T-helper 2 cell treated with Interferon-gamma antibody and Interleukin-4, amounts not matched to agents 5 μg/mL and 100 μg/mL, for 36 hours (primary cell): ENCODE results near the gene VIPR1.
A peak's percentile ranks its signal among the peaks of the same experiment; 100 is the strongest.

ENCODE experiments used
- DNase-seq: peaks from one replicate; pipeline ENCODE4 v3.0.0; 2021; ENCODE audit warnings: low spot score
- H3K27ac Mint-ChIP-seq: one replicate; pipeline ENCODE4 v1.8.0; 2021; ENCODE audit warnings: mild to moderate bottlenecking, mixed read lengths
- H3K27me3 Mint-ChIP-seq: one replicate; pipeline ENCODE4 v1.8.0; 2021; ENCODE audit warnings: low read depth, mixed read lengths
- H3K36me3 Mint-ChIP-seq: one replicate; pipeline ENCODE4 v1.8.0; 2021; ENCODE audit warnings: low read depth, mixed read lengths
- H3K4me1 Mint-ChIP-seq: one replicate; pipeline ENCODE4 v1.8.0; 2021; ENCODE audit warnings: low read depth, mixed read lengths
- H3K4me3 Mint-ChIP-seq: one replicate; pipeline ENCODE4 v1.8.0; 2022; ENCODE audit warnings: mild to moderate bottlenecking, moderate library complexity, mixed read lengths
- H3K9me3 Mint-ChIP-seq: one replicate; pipeline ENCODE4 v1.8.0; 2021; ENCODE audit warnings: mixed read lengths

The VIPR1 gene, protein sequence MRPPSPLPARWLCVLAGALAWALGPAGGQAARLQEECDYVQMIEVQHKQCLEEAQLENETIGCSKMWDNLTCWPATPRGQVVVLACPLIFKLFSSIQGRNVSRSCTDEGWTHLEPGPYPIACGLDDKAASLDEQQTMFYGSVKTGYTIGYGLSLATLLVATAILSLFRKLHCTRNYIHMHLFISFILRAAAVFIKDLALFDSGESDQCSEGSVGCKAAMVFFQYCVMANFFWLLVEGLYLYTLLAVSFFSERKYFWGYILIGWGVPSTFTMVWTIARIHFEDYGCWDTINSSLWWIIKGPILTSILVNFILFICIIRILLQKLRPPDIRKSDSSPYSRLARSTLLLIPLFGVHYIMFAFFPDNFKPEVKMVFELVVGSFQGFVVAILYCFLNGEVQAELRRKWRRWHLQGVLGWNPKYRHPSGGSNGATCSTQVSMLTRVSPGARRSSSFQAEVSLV

DNA sequence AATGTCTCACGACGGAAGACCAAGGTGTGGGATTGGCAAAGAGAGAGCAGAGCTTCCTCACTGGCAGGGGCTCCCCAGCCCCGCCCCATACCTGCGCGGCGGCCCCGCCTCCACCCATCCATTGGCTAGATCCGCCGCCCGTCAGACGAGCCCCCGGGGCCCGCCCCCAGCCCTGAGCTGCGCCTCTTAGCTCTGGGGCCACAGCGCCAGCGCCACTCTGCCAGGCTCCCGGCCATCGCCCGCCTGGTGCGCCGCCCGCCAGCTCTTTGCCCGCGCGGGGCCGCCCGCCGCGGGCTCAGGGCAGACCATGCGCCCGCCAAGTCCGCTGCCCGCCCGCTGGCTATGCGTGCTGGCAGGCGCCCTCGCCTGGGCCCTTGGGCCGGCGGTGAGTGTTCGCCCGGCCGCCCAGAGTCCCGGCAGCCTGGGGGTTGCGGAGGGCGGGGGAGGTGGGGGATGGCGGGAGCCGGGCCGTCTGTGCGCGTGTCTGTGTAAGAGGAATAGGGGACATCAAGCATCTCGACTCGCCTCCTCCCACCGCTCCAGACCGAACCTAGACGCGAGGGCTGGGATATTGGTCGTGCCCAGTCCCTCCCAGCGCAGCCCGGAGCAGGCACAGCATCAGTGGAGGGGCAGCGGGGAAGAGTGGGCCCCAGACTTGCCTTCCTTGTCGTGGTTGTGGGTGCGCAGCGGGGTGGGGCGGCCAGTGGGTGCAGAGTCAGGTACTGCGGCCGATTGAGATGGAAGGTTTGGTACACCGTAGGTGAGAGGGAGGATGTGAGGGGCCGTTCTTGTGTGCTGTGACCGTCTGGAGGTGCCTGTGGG is at the start of gene VIPR1:
Gene VIPR1, plus strand, starts transcription at position 215 of the 822 bp plus-strand sequence. Its CDS starts 93 bp downstream, at position 308.
- H3K9me3 Mint-ChIP-seq = no peaks in the 10 kb centered on the region
- DNase-seq = peak; percentile 79

DNA sequence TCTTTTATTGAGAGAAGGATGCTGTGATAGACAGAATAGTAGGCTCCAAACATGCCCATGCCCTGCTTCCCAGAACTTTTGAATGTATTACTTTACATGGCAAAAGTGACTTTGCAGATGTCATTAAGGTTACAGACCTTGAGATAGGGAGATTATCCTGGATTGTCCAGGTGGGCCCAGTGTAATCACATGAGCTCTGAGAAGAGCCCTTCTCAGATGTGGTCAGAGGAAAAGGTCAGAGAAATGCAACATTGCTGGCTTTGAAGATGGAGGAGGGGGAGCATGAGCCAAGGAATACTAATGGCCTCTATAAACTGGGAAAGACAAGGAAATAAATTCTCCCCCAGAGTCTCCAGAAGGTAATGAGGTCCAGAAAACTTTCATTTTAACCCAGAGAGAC is 46.2 kb upstream of the VIPR1 start:
- Mint-ChIP-seq H3K4me1 (no peaks in the 10 kb centered on the region), H3K27me3 (peaks cover 15% of the 10 kb centered on the region), H3K4me3 (no peak overlapping the region), H3K36me3 (no peaks in the 10 kb centered on the region), H3K9me3 (no peaks in the 10 kb centered on the region), H3K27ac (no peak overlapping the region)
- DNase-seq = no peak

More for the DNA sequence above, at the start of gene VIPR1:
- H3K27ac Mint-ChIP-seq = peak within 1 kb of the TSS; percentile 22
- H3K4me1 Mint-ChIP-seq = peaks cover 17% of the 10 kb centered on the region
- peak within 1 kb of the TSS; percentile 95 for H3K4me3 Mint-ChIP-seq
- H3K27me3 Mint-ChIP-seq = peaks cover 46% of the 10 kb centered on the region
- no peaks in the 10 kb centered on the region for H3K36me3 Mint-ChIP-seq

DNA sequence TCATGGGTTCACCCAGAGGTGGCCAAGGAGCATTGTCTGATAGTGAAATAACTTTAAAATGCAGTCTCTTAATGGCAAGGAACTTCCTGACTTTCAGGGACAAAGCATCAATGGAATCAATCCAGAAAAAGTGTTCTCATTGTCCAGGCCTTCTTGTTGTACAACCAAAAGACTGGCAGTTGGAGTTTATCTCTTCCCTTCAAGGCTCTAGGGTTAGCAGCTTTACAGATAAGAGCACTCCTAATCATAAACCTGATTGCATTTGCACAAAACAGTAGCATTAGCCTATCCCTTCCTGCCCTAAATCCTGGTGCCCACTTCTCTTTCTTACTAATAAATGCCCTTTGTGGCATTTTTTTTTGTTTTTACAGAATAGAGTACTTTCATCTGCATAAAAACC is 43.3 kb upstream of the VIPR1 start:
- no peak overlapping the region for H3K4me3 Mint-ChIP-seq
- no peaks in the 10 kb centered on the region for H3K4me1 Mint-ChIP-seq
- no peak overlapping the region for H3K27ac Mint-ChIP-seq

DNA sequence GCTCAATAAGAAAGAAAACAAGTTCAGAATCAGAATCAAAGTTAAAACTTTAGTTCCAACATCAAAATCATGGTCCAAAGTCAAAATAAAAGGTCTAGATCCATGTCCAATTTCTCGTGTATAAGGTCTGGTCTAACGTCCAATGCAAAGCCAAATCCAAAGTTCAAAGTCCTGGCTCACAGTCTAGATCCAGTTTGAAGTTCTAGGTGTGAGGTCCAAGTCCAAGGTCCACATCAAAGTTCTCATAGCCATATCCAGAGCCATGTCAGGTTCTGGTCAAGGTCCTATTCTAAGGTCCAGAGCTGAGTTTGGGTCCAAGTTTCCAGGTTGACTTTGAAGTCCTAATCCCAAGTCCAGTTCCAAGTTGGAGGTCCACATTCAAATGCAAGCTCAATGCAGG is 40.7 kb upstream of the VIPR1 start:
- Mint-ChIP-seq H3K27me3 (peaks cover 17% of the 10 kb centered on the region), H3K4me3 (no peak overlapping the region), H3K27ac (no peak overlapping the region), H3K36me3 (no peaks in the 10 kb centered on the region), H3K9me3 (no peaks in the 10 kb centered on the region), H3K4me1 (no peaks in the 10 kb centered on the region)
- no peak for DNase-seq

More for the DNA sequence above, 43.3 kb upstream of the VIPR1 start:
- DNase-seq = no peak
- H3K27me3 Mint-ChIP-seq = peaks cover 16% of the 10 kb centered on the region
- H3K9me3 Mint-ChIP-seq = no peaks in the 10 kb centered on the region
- no peaks in the 10 kb centered on the region for H3K36me3 Mint-ChIP-seq

DNA sequence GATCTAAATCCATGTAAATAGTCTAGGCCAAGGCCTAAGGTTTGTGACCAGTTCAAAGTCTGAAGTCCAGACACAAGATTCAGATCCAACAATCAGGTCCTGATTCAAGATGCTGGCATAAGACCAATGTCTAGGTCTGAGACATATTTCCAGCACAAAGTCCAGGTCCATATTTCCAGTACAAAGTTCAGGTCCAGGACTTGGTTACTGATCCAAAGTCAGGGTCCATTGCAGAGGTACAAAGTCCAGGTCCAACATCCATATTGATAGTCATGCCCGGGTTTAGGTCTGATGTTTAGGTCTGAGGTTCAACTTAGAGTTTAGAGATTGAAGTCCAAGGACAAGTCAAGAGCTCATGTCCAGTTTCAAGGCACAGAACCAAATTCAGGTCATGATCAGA is 39.4 kb upstream of the VIPR1 start:
- Mint-ChIP-seq H3K4me1 (no peaks in the 10 kb centered on the region), H3K27ac (no peak overlapping the region), H3K9me3 (no peaks in the 10 kb centered on the region), H3K4me3 (no peak overlapping the region), H3K36me3 (no peaks in the 10 kb centered on the region), H3K27me3 (peaks cover 20% of the 10 kb centered on the region)
- no peak for DNase-seq

DNA sequence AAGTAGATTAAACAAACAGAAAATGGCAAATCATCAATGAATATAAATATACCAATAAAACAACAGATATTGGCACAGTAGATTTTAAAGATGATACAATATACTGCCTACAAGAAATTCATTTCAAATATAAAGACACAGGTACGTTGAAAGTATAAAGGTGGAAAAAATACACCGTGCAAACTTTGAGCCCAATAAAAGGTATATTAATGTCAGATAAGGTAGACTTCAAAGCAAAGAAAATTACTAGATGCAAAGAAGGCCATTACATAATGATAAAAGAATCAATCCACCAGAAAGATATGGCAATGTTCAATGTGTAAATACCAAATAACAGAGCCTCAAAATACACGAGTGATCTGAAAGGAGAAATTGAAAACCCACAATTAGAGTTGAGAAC is 34.3 kb upstream of the VIPR1 start:
- no peak overlapping the region for H3K4me3 Mint-ChIP-seq
- DNase-seq = no peak
- H3K4me1 Mint-ChIP-seq = no peaks in the 10 kb centered on the region
- no peak overlapping the region for H3K27ac Mint-ChIP-seq
- H3K9me3 Mint-ChIP-seq = no peaks in the 10 kb centered on the region
- no peaks in the 10 kb centered on the region for H3K36me3 Mint-ChIP-seq
- peaks cover 8% of the 10 kb centered on the region for H3K27me3 Mint-ChIP-seq

DNA sequence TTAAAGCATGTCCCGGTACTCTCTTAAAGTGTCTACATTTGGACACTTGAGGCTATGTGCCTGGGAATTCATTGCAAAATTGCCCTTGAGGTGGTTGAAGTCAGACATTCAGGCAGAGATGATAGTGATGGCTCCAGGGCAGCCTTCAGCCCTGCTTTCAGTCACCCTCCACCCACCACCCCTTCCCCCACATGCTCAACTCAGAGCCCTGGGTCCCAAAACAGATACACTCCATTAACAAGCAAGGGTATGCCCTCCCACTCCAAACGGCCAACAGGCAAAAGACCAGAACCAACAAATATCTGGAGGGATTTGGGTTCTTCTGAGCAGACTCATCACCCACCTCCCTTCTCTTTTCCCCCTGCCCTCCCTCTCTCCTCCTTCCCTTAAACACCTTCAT is 29.9 kb upstream of the VIPR1 start:
- Mint-ChIP-seq H3K9me3 (no peaks in the 10 kb centered on the region), H3K4me3 (no peak overlapping the region), H3K27ac (no peak overlapping the region), H3K4me1 (no peaks in the 10 kb centered on the region), H3K27me3 (peaks cover 10% of the 10 kb centered on the region), H3K36me3 (no peaks in the 10 kb centered on the region)
- no peak for DNase-seq

DNA sequence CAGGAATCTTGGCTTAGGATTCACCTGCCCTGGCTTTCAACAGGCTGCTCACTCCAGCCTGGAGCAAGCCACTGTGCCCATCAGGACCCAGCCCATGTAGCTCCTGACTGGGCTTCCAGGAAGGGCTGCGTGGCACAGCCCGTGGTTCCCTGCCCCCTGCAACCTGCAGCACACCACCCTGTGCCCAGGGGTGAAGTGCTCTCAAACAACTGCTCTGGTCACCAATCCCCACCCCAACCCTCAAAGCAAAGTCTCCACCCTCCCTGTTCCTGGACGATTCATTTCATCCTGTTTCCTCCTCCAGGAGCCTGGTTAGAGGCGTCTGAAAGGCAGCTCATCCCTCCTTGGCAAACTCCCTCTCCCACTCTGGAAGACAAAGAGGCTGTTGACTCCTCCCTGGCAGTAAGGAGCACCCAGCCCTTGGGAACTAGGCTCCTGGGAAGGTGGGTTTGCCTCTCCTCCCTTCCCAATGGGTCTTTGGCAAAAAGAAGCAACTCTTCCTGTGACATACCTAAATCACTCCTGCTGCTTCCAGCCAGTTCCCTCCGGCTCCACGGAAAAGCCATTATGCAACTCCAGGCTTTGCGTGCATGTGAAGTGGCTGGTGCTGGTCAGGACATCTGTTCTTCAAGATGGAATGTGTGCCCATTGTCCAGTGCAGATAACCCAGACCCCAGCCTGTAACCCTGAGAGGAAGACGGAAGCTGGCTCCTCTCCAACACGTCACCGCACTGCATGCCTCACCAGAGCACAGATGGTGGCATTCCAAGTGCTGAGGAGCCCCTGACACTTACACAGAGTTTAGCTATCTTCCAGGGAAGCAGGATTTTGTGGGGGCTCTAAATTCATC is 29.1 kb upstream of the VIPR1 start:
- Mint-ChIP-seq H3K27ac (no peak overlapping the region), H3K9me3 (no peaks in the 10 kb centered on the region), H3K4me1 (no peaks in the 10 kb centered on the region), H3K4me3 (no peak overlapping the region), H3K27me3 (peaks cover 7% of the 10 kb centered on the region), H3K36me3 (no peaks in the 10 kb centered on the region)
- no peak for DNase-seq

DNA sequence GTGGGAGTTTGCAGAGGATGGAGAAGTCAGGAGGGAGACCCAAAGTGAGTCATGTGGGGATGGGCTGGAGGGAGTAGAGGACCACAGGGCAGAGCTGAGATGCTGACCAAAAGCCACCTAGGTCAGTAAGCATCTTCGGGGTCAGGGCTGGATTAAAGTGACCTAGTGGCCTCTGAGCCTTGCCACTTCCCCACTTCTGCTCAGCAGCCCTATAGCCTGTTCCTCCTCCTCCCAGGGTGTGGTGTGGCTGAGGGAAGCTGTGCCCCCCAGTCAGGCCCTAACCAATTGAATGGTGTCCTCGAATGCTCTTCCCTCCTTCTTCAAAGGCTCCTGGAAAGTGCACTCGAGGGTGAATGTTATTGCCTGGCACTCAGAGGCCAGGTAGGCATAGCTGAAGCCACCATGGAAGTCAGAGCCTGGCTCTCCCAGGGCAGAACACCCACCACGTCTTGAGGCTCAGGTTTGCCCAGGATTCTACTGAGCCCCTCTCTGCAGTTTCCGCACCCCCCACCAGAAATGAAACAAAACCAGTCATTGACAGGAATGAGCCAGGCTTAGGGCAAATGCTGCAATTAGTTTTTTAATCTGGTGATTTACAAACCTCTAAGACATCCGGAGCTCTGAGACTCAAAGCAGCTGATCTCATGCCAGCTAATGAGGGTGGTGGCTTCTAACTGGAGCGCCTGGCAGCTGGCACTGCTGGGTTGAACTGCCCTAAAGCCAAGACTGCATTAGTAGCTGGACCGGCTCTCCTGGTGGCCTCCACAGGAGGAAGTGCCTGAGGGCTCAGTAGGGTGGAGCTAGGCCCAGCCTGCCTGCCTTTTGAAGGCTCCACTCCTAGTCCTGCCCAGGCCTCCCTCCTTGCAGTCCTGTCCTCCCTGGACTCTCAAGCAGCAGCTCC is 26.0 kb upstream of the VIPR1 start:
- Mint-ChIP-seq H3K4me3 (no peak overlapping the region), H3K4me1 (no peaks in the 10 kb centered on the region), H3K27ac (no peak overlapping the region), H3K27me3 (peaks cover 10% of the 10 kb centered on the region), H3K9me3 (peaks cover 9% of the 10 kb centered on the region), H3K36me3 (no peaks in the 10 kb centered on the region)
- no peak for DNase-seq

DNA sequence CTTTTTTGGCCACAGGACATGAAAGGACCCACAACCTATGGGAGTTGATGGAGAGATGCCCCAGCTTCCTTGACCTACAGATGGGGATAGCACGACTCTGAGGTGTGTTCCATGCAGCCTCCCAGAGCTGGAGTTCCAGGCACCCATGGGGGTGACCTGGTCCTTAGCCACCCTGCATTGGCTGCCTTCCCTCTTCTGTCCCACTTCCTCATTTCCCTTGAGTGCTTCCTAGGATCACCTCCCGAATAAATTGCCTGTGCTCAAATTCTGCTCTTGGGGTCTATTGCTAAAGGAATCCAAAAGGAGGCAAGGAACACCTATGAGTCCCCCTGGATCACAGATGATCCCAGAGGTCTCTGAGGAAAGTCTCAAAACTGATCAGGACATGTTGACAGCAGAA is 24.7 kb upstream of the VIPR1 start:
- Mint-ChIP-seq H3K4me3 (no peak overlapping the region), H3K27me3 (peaks cover 11% of the 10 kb centered on the region), H3K36me3 (no peaks in the 10 kb centered on the region), H3K27ac (no peak overlapping the region), H3K9me3 (peaks cover 10% of the 10 kb centered on the region), H3K4me1 (no peaks in the 10 kb centered on the region)
- no peak for DNase-seq

DNA sequence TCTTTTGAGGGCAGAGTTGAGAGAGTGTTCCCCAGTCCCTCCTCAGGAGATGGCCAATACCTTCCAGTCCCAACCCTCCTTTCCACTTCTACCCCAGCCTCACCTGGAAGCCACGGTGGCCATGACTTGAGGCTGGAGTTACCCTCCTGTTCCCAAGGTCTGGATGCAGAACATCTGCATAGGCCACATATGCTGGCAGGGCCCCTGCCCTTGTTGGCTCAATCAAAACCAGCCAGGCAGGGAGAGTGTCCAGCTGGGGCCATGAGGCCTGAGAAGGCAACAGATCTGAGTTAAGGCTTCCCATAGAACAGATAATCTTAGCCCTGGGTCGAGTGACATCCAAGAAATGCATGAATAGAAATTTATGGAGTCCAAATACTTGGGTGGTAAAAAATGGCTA is 23.6 kb upstream of the VIPR1 start:
- Mint-ChIP-seq H3K9me3 (peaks cover 10% of the 10 kb centered on the region), H3K36me3 (no peaks in the 10 kb centered on the region), H3K27ac (no peak overlapping the region), H3K4me3 (no peak overlapping the region), H3K4me1 (no peaks in the 10 kb centered on the region), H3K27me3 (peaks cover 14% of the 10 kb centered on the region)
- DNase-seq = no peak

DNA sequence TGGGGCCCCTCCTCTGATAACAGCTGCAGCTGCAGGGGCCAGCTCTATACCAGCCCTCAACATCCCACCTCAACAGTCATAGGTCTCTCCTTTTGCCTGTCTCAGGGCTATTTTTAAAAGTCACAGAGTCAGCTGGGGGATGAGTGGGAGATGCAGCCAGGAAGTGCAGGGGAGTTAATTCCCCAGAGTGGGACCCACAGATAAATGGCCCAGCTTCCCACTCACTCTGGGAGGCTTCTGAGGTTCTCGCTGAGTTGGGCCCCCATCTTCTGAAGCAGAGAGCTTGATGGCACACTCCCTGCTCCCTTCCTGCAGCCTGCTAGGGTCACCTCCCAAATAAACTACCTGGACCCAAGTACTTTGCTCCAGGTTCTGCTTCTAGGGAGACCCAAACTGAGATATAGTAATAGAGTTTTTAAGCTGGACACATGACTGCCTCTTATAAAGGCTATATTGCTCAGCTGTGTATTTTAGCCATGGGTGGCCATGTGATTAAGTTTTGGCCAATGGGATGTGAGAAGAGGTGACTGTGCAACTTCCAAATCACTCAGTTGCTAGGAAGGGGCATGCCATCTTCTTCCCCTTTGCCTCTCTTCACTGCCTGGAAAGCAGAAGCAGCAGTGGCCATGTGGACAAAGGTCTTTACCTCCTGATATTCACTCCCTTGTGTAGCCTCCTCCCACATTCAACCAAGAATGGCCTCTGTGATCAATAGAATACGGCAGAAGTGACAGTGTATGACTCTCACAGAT is 15.5 kb upstream of the VIPR1 start:
- H3K4me3 Mint-ChIP-seq = no peak overlapping the region
- no peak for DNase-seq
- H3K27ac Mint-ChIP-seq = no peak overlapping the region
- peaks cover 27% of the 10 kb centered on the region for H3K27me3 Mint-ChIP-seq
- no peaks in the 10 kb centered on the region for H3K4me1 Mint-ChIP-seq
- no peaks in the 10 kb centered on the region for H3K36me3 Mint-ChIP-seq
- no peaks in the 10 kb centered on the region for H3K9me3 Mint-ChIP-seq
